Left lung (tissue), 10 donors: ENCODE results near the gene WDR70. TPM values are rescaled to one million over a fixed set of nuclear protein-coding genes. Genes with fewer than 3 reads are reported as not detected.

Experiments
- ATAC-seq: fragments of 200-7000 bp; cut with Tn5 transposase; one replicate; pipeline ENCODE4 v1.9.1; 2020; ENCODE audit warnings: moderate library complexity
- DNase-seq, 4 donors: peaks; one replicate each; pipeline ENCODE4 v3.0.0-alpha.2; 2013 to 2020
- H3K27ac ChIP-seq, 2 donors: fragments of 200-600 bp; sonication (generic) in 1 of 2; one replicate each; pipeline versions ENCODE4 v1.5.0 to v1.8.0; 2020 to 2021
- H3K27me3 ChIP-seq, 2 donors: fragments of 200-600 bp; sonication (generic) in 1 of 2; one replicate each; pipeline versions ENCODE4 v1.5.0 to v1.8.0; 2020 to 2021
- H3K36me3 ChIP-seq, 2 donors: fragments of 200-600 bp; sonication (generic) in 1 of 2; one replicate each; pipeline versions ENCODE4 v1.5.0 to v1.8.0; 2020 to 2021
- H3K4me1 ChIP-seq, 2 donors: fragments of 200-600 bp; one replicate each; pipeline ENCODE4 v1.8.0; 2021
- H3K4me3 ChIP-seq, 2 donors: fragments of 200-600 bp; sonication (generic) in 1 of 2; one replicate each; pipeline versions ENCODE4 v1.5.0 to v1.8.0; 2020 to 2021; ENCODE audit warnings: mild to moderate bottlenecking in 1 of 2
- H3K9me3 ChIP-seq, 2 donors: fragments of 200-600 bp; sonication (generic) in 1 of 2; one replicate each; pipeline versions ENCODE4 v1.5.0 to v1.8.0; 2020 to 2021
- CTCF ChIP-seq, 2 donors: fragments of 200-600 bp; sonication (generic) in 1 of 2; IDR thresholded peaks; one replicate each; pipeline versions ENCODE4 v1.5.0 to v1.8.0; 2021; ENCODE audit warnings: antibody characterized with exemption in 2 of 2
- intact Hi-C, 2 donors: fragments of 100-400 bp; cut with DNase I; formaldehyde crosslinking; loops; one replicate each; pipeline versions ENCODE4 v1.11.2 to v1.14.2; 2022
- polyA plus RNA-seq, 6 donors: library from polyadenylated mRNA; unstranded; fragments of 120-200 nt; gene quantifications; one replicate each; pipeline ENCODE4 v1.2.1, GENCODE V29; 2013; ENCODE audit not compliant: insufficient read length in 6 of 6
- total RNA-seq, 2 donors: library from RNA; stranded (reverse); fragmentation: NEBNext Ultra II Directional; extraction: Animal tissue kit (Norgen Biotek cat#: 25700); gene quantifications; one replicate each; pipeline ENCODE4 v1.2.1, GENCODE V29; 2021
- donor health status: DM: no; HTN: yes; CAD: no.
- donor health status: DM: no; HTN: no; CAD: no.

Gene WDR70
- total and polyA plus RNA-seq, 8 donors = 21.9 to 59.2 (median 47.5) TPM

GRCh38 chr5:37549411-37549810 is 170.3 kb downstream of the WDR70 start:
- DNase-seq = no peak
- Histone ChIP-seq H3K4me3 (no peak overlapping the region), H3K9me3 (no peaks in the 10 kb centered on the region), H3K27ac (no peak overlapping the region), H3K27me3 (no peaks in the 10 kb centered on the region), H3K36me3 (no peaks in the 10 kb centered on the region), H3K4me1 (peaks cover 11% of the 10 kb centered on the region in 2 donors)
- no peak for ATAC-seq
- TF ChIP-seq CTCF (IDR thresholded peaks at IDR 0.05) = no peak
- intact Hi-C loops = no loop called here

GRCh38 chr5:37552161-37552560 is 173.0 kb downstream of the WDR70 start:
- no peak for ATAC-seq
- intact Hi-C loops = no loop called here
- TF ChIP-seq CTCF (IDR thresholded peaks at IDR 0.05) = no peak

GRCh38 chr5:37552770-37553719 is 173.9 kb downstream of the WDR70 start:
- no peaks in the 10 kb centered on the region for H3K27me3 ChIP-seq
- ATAC-seq (peak; percentile 66), DNase-seq (peak in 1 of 4 donors; percentile 7)
- no peaks in the 10 kb centered on the region for H3K36me3 ChIP-seq
- no peak overlapping the region for H3K4me3 ChIP-seq
- no peaks in the 10 kb centered on the region for H3K9me3 ChIP-seq
- TF ChIP-seq CTCF (IDR thresholded peaks at IDR 0.05) = no peak
- peaks cover 11% of the 10 kb centered on the region in 2 donors for H3K4me1 ChIP-seq
- no peak overlapping the region for H3K27ac ChIP-seq
- intact Hi-C loops = no loop called here

More at GRCh38 chr5:37552161-37552560, 173.0 kb downstream of the WDR70 start:
- DNase-seq = no peak
- Histone ChIP-seq H3K9me3 (no peaks in the 10 kb centered on the region), H3K4me1 (peaks cover 11% of the 10 kb centered on the region in 2 donors), H3K27ac (no peak overlapping the region), H3K27me3 (no peaks in the 10 kb centered on the region), H3K4me3 (no peak overlapping the region), H3K36me3 (no peaks in the 10 kb centered on the region)

- ATAC-seq (peak; percentile 21), DNase-seq (peak in 1 of 4 donors; percentile 2)
- TF ChIP-seq CTCF (IDR thresholded peaks at IDR 0.05) = no peak
- intact Hi-C loops = no loop called here
- Histone ChIP-seq H3K27me3 (no peaks in the 10 kb centered on the region), H3K4me3 (no peak overlapping the region), H3K4me1 (peaks cover 11% of the 10 kb centered on the region in 2 donors), H3K9me3 (no peaks in the 10 kb centered on the region), H3K27ac (no peak overlapping the region), H3K36me3 (no peaks in the 10 kb centered on the region)
Measured at GRCh38 chr5:37553720-37554404, 174.7 kb downstream of the WDR70 start.

- no peak for ATAC-seq
- no peak for DNase-seq
- intact Hi-C loops = no loop called here
Measured at GRCh38 chr5:37554405-37554739, 175.3 kb downstream of the WDR70 start.

More at GRCh38 chr5:37554405-37554739, 175.3 kb downstream of the WDR70 start:
- H3K36me3 ChIP-seq = no peaks in the 10 kb centered on the region
- no peak overlapping the region for H3K27ac ChIP-seq
- no peak overlapping the region for H3K4me3 ChIP-seq
- TF ChIP-seq CTCF (IDR thresholded peaks at IDR 0.05) = no peak
- no peaks in the 10 kb centered on the region for H3K27me3 ChIP-seq
- H3K4me1 ChIP-seq = peaks cover 11% of the 10 kb centered on the region in 2 donors
- H3K9me3 ChIP-seq = no peaks in the 10 kb centered on the region
